H54 (cell line): ENCODE data around the gene ABHD1.

Source experiments
- DNase-seq: peaks from one replicate; pipeline ENCODE4 v3.0.0; 2011; ENCODE audit warnings: low spot score, mixed read lengths; ENCODE audit not compliant: insufficient read length
- FAIRE-seq: peaks from 3 replicates; lab custom pipeline; 2011; peaks lifted over from hg19 to GRCh38; lab: Jason Lieb, UNC
- POLR2A ChIP-seq: IDR thresholded peaks from 2 replicates; pipeline ENCODE4 v1.6.1; 2011; ENCODE audit warnings: low read depth, mild to moderate bottlenecking, low read length

Gene ABHD1

DNA sequence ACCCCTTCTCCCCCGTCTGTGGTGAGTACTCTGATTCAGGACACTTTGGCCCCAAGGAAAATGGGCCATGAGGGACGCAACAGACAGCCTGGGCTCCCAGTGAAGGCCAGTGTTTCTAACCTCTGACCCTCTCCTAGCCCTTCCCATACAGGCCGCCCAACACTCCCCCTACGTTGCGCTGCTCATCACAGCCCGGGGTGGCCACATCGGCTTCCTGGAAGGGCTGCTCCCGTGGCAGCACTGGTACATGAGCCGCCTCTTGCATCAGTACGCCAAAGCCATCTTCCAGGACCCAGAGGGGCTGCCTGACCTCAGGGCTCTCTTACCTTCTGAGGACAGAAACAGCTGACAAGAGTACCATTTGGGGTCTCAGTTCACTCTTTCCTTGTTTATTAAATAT lies 6.8 kb downstream of the ABHD1 start:
- no peak for TF ChIP-seq POLR2A
- DNase-seq (no peak), FAIRE-seq (no peak)

- TF ChIP-seq POLR2A: no peak
- FAIRE-seq (no peak), DNase-seq (no peak)
These were observed 7.8 kb downstream of the ABHD1 start for GRCh38 chr2:27131429-27131828.

- no peak for DNase-seq
- no peak for FAIRE-seq
- TF ChIP-seq POLR2A: no peak
These were observed 9.7 kb downstream of the ABHD1 start for GRCh38 chr2:27133195-27133875.

DNA sequence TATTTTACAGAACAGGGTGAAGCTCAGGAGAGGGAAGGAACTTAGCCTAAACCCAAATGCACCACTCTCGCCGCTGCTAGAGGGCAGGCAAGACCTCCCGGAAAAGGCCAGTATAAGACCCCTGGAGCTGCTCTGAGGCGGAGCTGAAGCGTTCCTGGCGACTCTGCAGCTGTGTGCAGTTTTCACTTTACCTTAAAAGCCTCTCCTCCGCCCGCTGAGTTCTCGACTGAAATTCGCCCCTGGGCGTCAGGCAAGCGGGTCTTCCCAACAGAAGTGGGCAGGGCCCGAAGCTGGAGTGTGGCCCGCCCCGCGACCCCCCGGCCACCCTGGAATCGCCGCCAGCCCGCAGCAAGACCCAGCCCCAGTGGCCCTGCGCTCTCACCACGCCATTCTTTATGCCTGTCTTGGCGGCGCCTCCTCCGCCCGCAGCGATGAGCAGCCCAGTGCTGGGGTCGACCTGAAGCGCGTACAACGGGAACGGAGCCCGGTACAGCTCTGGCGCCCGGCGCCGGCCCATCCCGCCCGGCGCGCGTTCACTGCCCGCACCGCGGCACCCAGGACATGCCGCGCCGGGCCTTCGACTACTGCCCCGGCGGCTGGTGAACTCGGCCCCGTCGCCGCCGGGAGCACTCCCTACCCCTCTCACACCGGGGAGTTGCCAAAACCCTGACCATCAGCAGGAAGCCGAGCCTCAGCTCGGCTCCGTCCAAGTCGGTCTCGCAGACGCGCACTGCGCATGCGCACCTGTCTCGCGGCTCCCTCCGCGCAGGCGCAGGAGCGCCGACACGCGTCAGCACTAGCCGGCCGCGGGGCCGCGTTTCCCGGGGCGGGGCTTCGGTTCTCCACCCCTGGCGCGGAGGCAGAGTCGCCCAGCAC lies 10.5 kb downstream of the ABHD1 start, which contains the start of gene PREB:
PREB (minus strand) TSS at position 732 of the 876 bp plus-strand sequence; CDS start at position 517, 215 bp downstream.
- FAIRE-seq (no peak), DNase-seq (peak; percentile 99)
- TF ChIP-seq POLR2A: peak; percentile 95

DNA sequence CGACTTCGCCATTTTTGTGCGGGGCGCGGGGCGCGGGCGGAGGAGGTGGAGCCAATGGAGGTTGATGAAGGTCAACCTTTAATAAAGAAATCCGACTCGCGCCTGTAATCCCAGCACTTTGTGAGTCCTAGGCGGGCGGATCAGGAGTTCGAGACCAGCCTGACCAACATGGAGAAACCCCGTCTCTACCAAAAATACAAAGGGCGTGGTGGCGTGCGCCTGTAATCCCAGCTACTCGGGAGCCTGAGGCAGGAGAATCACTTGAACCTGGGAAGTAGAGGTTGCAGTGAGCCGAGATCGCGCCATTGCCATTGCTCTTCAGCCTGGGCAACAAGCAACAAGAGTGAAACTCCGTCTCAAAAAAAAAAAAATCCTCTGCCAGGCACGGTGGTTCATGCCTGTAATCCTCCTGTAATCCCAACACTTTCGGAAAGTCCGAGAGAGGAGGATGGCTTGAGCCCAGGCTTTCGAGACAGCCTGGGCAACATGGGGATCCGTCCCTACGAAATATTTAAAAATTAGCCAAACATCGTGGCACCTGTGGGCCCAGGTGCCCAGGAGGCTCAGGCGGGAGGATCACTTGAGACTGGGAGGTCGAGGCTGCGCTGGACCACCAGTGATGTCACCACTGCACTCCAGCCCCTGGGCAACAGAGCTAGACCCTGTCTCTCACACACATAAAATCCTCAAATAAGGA lies 11.3 kb downstream of the ABHD1 start:
- TF ChIP-seq POLR2A: no peak
- DNase-seq (no peak), FAIRE-seq (no peak)

DNA sequence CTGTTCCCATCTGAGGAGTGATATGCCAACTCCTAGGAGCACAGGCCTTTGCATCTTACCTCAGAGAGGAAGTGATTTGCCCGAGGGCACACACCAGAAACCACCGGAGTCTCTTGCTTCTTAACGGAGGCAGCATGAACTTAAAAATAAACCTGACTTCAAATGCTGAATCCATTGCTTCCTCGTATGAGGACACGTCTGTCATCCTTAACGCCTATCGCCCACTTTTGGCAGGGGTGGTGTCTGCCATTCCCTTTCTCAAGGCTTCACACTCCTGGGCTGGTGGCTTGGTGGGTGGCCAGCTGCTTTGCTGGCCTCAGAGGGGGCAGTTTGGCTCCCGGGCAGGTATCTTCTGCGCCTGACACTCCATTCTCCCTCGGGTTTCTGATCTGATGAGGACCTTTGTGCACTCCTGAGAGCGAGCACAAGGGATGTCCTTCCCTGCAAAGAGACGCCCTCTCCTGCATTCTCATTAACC lies 11.9 kb downstream of the ABHD1 start:
- DNase-seq (no peak), FAIRE-seq (no peak)
- TF ChIP-seq POLR2A: no peak

DNA sequence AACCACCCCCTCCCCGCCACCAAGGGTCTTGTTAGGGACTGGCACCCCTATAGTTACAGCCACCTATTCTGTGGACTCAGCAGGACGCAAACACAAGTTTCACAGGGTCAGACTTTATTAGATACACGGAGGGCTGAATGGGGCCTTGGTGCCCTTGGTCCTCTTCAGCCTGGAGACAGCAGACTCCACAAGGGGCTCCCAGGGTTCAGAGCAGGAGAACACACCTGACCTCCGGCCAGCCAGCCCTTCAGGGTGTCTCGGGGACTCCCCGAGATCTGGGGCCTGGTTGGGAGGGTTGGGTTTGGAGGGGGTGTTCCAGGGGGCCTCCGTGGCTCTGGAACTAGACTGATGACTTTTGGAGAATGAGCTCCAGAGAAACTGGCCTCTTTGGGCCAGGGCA lies 13.1 kb downstream of the ABHD1 start:
- no peak for TF ChIP-seq POLR2A

DNA sequence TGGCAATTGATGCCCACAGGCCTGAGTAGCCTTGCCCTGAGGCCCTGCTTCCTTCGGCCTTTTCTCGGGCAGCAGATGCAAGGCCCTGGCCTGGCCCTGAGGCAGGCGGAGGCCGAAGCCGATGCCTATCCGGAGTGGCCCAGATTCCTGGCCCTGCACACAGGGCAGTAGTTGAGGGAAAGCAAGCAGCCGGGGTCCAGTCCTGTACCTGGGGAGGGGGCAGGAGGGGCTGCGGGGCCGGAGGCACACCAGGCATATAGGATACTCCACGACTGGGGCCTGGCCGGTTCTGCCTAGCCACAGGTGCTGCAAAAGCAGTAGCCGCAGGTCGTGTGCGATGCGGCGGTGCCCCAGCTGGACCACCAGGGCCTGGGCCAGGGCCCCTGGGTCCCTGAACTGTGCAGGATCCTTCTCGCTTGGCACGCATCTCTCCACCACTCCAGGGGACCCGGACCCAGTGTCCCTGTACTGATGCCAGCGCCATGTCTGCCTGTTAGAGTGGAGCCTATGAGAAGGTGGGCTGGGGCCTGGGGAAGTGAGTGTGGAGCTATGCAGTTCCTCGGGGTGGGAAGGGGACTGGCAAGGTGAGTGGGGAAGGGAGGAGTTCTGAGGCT lies 13.8 kb downstream of the ABHD1 start:
- no peak for TF ChIP-seq POLR2A
- no peak for DNase-seq
- no peak for FAIRE-seq

More for the DNA sequence above, 13.1 kb downstream of the ABHD1 start:
- FAIRE-seq: no peak
- DNase-seq: no peak

- DNase-seq (no peak), FAIRE-seq (no peak)
- TF ChIP-seq POLR2A: no peak
These were observed 14.5 kb downstream of the ABHD1 start for GRCh38 chr2:27138111-27138510.

GRCh38 chr2:27139310-27139709 lies 15.7 kb downstream of the ABHD1 start, which contains the start of gene PRR30:
Gene PRR30, minus strand, starts transcription at chr2:27139410. Its CDS starts 1,081 bp downstream, at chr2:27138329.
- TF ChIP-seq POLR2A: no peak
- no peak for DNase-seq
- FAIRE-seq: no peak

- DNase-seq (no peak), FAIRE-seq (no peak)
- TF ChIP-seq POLR2A: no peak
These were observed 19.7 kb downstream of the ABHD1 start for GRCh38 chr2:27143285-27143684.

DNA sequence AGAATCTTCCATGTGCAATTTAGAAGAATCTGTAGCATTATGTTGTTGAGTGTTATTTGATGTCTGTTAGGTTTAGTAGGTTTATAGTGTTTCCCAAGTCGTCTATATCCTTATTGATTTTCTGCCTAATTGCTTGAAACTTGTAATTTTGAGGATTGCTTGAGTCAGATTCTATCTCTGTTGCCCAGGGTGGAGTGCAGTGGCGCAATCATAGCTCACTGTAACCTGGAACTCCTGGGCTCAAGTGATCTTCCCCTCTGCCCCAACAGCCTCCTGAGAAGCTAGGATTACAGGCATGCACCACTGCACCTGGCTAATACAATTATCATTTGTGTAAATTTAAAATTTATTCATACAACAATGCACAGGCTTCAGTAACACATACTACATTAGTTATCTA lies 22.1 kb downstream of the ABHD1 start:
- FAIRE-seq: no peak
- no peak for DNase-seq
- no peak for TF ChIP-seq POLR2A

DNA sequence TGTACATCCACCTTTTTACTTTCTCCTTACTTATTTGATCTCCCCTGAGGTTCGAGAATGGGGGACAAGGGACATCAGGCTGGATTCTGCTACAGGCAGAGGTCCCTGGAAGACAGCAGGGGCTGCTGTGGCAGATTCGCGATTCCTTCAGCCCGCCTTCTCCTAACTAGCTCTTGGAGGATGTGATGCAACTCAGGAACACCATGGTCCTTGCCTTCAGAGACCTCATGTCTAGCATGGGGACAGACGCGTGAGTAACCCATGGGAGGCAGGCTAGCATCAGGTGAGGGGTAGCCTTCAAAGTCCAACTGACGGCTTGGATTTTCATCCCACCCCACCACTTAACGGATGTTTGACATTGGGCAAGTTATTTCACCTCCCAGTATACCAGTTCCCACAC lies 24.3 kb downstream of the ABHD1 start:
- no peak for TF ChIP-seq POLR2A
- FAIRE-seq (no peak), DNase-seq (no peak)
